Rectal smooth muscle tissue (tissue), 1 donor: ENCODE measurements around the gene SETD3.
A peak's percentile ranks its signal among the peaks of the same experiment; 100 is the strongest.

ENCODE experiments used
- H3K27ac ChIP-seq: one replicate; pipeline ENCODE4 v1.7.0; 2013; ENCODE audit warnings: low read depth, low read length, inconsistent platforms
- H3K27me3 ChIP-seq: one replicate; pipeline ENCODE4 v1.7.0; 2013; ENCODE audit warnings: low read length; ENCODE audit not compliant: control insufficient read depth, insufficient read depth
- H3K36me3 ChIP-seq: one replicate; pipeline ENCODE4 v1.7.0; 2013; ENCODE audit warnings: low read length; ENCODE audit not compliant: control insufficient read depth, insufficient read depth
- H3K4me1 ChIP-seq: one replicate; pipeline ENCODE4 v1.7.0; 2013; ENCODE audit warnings: low read length; ENCODE audit not compliant: control insufficient read depth, insufficient read depth
- H3K4me3 ChIP-seq: one replicate; pipeline ENCODE4 v1.7.0; 2013; ENCODE audit warnings: low read length
- H3K9ac ChIP-seq: one replicate; pipeline ENCODE4 v1.7.0; 2013; ENCODE audit warnings: low read length

SETD3 gene

DNA sequence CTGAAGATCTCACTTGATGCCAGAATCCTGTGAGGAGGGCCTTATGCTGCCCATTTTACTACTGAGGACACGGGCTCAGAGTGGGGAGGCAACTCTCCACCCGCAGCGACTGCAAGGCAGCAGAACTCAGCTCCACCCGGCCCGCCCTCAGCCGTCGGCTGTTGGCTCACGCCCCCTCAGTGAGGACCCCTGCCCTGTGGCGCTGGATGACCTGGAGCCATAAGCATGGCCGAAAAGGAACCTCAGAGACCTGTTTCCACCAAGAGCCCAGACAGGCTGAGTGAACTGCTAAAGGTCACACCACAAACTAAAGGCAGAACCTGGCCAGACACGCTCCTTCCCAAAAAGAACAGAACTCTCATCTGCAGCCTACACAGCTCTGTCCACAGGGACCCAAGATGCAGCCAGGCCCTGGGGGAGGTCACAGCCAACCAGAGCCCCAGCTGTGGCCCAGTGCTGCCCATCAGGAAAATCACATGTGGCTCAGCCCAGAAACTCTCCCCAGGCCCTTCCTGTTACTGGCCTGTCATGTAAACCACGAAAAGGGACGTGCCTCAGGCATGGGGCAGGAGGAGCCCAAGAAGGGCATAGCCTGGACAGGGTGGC lies 33.4 kb upstream of the SETD3 start:
- H3K36me3 ChIP-seq, result peaks cover 11% of the 10 kb centered on the region
- H3K4me3 ChIP-seq, result no peak overlapping the region
- H3K27ac ChIP-seq, result no peak overlapping the region
- H3K9ac ChIP-seq, result no peak overlapping the region
- H3K4me1 ChIP-seq, result peaks cover 12% of the 10 kb centered on the region
- no peaks in the 10 kb centered on the region for H3K27me3 ChIP-seq

DNA sequence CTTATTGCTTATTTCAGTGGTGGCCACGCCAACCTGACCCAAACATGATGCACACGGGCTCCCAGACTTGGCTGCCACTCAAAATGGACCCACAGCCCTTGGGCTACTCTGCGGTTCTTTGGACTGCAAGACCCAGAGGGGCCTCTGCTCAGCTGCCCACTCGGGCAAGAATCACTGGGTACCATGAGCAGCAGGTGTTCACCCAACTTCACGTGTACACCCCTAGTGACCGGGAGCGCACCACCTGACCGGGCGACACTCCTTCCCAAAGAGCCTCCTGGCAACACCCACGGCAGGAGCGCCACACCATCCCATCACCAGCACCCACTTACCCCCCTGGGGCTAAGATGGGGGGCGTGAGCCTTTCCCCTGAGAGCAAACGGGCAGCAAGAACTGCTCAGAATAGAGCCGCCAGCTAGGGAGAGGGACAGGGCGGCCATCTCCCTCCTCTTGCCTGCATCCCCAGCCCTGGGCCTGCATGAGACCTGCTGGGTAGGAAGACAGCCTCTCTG lies 32.6 kb upstream of the SETD3 start:
- Histone ChIP-seq H3K9ac (no peak overlapping the region), H3K4me3 (no peak overlapping the region), H3K27ac (no peak overlapping the region), H3K36me3 (peaks cover 18% of the 10 kb centered on the region), H3K27me3 (no peaks in the 10 kb centered on the region), H3K4me1 (peaks cover 12% of the 10 kb centered on the region)

DNA sequence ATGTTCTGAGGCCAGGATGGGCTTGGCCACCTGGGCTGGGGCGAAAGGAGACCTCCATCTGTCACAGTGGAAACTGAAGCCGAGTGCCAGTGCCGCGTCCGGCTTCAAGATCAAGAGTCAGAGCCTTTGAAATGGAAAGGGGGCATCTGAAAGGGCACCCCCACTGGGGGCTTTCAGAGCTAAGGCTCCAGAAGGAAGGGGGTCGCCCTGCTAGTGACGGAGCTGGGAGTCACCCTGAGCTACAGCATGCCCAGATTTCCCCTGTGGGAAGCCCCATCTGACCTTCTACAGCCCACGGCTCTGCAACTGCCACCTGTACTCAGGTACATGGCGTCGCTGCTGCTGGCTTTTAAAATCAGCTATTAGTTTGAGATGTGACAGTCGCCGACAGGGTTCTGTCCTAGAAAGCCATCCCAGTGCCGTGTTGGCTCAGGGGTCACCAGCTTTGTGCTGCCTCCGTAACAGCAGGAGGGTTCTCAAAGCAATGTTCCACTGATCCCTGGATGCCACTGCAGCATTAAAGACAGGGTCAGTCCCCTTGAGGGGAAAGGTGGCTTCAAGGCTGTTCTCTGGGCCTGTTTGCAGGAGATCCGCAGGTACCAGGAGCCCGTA lies 32.0 kb upstream of the SETD3 start:
- Histone ChIP-seq H3K27me3 (no peaks in the 10 kb centered on the region), H3K9ac (no peak overlapping the region), H3K36me3 (peaks cover 23% of the 10 kb centered on the region), H3K4me1 (peaks cover 12% of the 10 kb centered on the region), H3K4me3 (no peak overlapping the region), H3K27ac (no peak overlapping the region)

DNA sequence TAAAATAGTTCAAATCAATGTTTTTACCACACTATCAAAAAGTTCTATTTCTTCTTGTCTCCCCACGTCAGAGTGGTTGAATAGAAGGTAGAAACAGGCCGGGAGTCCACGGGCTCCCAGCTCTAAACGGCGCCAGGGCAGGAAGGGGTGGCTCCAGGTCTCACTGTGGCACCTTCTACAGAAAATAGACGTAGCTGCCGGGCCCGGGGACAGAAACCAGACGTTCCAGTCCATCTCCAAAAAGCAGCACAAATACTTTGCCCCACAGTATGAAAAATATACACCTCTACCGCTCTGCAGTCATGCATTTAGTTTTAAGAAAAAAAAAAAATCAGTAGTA lies 31.4 kb upstream of the SETD3 start:
- H3K4me1 ChIP-seq, result peaks cover 12% of the 10 kb centered on the region
- H3K9ac ChIP-seq, result no peak overlapping the region
- peaks cover 29% of the 10 kb centered on the region for H3K36me3 ChIP-seq
- no peak overlapping the region for H3K4me3 ChIP-seq
- H3K27me3 ChIP-seq, result no peaks in the 10 kb centered on the region
- peak overlapping the region; percentile 77 for H3K27ac ChIP-seq

DNA sequence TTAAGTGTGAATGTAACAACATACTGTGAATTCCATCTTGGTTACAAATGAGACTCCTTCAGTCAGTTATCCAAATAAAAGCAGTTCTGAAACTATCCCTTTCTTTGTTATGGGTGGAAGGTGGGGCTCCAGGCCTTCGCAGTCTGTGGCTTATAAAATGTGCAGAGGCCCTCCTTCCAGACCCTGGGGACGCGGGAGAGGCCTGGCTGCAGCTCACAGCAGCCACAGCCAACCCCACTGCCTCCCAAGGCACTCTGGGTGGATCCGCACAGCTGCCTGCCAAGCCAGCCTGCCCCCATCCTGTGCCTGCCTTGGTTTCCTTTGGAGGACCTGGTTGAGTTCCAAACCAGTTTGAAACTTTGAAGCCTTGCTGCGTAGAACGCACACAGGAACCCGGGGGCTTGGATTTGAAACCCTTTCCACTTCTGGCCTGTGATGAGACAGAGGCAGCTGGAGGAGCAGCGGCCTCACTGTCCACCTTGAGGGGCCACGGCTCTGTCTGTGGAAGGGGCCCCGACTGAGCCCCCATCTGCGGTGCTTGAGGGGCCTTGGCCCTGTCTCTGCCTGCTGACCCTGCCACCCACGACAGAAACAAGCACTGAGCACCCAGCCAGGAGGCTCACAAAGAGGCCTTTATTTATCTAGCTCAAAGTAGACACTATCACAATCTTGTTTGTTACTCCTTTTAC lies 30.9 kb upstream of the SETD3 start:
- Histone ChIP-seq H3K27ac (peak overlapping the region; percentile 77), H3K27me3 (no peaks in the 10 kb centered on the region), H3K4me1 (peaks cover 12% of the 10 kb centered on the region), H3K36me3 (peaks cover 33% of the 10 kb centered on the region), H3K4me3 (no peak overlapping the region), H3K9ac (no peak overlapping the region)

DNA sequence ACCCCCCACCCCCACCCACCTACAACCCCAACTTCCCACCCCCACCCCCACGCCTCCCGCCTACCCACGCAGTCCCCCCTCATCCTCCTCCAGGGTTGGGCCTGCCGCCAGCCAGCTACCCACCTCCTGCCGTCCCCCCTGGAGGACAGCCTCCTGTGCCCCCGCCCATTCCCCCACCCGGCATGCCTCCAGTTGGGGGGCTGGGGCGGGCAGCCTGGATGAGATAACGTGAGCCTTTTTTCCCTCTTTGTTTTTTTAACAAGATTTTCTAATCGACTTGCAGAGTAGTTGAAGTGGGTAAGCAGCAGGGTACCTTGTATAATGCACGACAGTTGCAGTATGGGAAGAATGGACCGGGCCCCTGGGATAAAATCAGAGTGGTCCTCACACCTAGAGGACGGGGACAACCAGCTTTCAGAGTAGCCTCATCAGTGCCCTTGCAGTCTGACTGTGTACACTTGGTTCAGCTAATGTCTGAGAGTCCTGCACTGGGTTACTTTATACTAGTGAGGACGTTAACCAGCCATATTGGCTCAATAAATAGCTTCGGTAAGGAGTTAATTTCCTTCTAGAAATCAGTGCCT lies 30.0 kb upstream of the SETD3 start:
- Histone ChIP-seq H3K36me3 (peaks cover 42% of the 10 kb centered on the region), H3K27ac (peak overlapping the region; percentile 33), H3K27me3 (no peaks in the 10 kb centered on the region), H3K4me1 (peaks cover 12% of the 10 kb centered on the region), H3K9ac (no peak overlapping the region), H3K4me3 (no peak overlapping the region)

DNA sequence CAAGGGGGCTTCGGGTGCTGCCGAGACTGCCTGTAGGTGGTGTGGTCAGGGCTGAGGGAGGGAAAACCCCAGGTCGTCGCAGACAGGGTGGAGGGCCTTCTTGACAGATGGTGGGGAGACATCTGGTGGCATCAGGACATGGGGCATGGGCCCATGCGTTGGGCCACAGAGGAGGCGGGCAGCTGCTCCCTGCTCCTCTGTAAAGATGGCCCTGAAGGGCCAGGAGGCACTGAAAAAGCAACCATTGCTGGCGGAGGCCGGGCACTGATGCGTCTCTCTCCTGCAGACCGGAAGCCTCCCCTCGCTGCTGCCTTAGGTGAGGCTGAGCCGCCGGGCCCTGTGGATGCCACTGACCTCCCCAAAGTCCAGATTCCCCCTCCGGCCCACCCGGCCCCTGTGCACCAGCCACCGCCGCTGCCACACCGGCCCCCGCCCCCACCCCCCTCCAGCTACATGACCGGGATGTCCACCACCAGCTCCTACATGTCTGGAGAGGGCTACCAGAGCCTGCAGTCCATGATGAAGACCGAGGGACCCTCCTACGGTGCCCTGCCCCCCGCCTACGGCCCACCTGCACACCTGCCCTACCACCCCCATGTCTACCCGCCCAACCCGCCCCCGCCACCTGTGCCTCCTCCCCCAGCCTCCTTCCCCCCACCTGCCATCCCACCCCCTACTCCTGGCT lies 29.4 kb upstream of the SETD3 start:
- H3K36me3 ChIP-seq, result peaks cover 43% of the 10 kb centered on the region
- no peak overlapping the region for H3K4me3 ChIP-seq
- peaks cover 12% of the 10 kb centered on the region for H3K4me1 ChIP-seq
- H3K27me3 ChIP-seq, result no peaks in the 10 kb centered on the region
- no peak overlapping the region for H3K9ac ChIP-seq
- no peak overlapping the region for H3K27ac ChIP-seq

DNA sequence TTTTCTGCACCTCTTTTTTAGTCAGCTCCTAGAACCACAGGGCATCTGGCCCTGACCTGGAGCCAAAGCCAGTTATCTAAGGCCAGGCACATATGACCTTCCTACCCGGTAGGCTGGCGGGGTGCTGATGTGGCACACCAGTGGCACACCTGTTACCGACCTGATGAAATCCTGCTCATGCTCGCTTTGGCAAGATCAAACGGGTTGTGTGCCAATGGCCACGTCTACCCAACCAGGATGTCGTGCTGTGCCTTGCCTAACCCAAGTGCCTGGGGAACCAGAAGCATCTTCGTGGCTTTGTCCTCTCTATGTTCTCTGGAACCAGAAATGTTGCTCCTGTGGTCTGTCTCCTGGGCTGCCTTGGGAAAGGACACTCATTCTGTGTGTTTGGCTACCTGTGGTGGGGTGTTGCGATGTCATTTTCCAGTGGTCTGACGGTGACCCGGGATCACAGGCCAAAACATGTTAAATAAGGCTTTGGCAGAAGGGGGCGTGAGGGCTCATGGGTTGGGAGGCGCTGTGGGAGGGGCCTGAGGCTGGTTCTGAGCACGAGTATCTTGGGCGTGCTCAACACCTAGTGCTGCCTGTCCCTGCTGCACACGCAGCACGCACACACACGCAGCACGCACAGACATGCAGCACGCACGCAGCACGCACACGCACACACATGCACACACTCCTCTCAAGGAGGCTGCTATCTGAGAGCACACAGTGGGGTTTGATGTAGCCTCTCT lies 28.4 kb upstream of the SETD3 start:
- peaks cover 43% of the 10 kb centered on the region for H3K36me3 ChIP-seq

DNA sequence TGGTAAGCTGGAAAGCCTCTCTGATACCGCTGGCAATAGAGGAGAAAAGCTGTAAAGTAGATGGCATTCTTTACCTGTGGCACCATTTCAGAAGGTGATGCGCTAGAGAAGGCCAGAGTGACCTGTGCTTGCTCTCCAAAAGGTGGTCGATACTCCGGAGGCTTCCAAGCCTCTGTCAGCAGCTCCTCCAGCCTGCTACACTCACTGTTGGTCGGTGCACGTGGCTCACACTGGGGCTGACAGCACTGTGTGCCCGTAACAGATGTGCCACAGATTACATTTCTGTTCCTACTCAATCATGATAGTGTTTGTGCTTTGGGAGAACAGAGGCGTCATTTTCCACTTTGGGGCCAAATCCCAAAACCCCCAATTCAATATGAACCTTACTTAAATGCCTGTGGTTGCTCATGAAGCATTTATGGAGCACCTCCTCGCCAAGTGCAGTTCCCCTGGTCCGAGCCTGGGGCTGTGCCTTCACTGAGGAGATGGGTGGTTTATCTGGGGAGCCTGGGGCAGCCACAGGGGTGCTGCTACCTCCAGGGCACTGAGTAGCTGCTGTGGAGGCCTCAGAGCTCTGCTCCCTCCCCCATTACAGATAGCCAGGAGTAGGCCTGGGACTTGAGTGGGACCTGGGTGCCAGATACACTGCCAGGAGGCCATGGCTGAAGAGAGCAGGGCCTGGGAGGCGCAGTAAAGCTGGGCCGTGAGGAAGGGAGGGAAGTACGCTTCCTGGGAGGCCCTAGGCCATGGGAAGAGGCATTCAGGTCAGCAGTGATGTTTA lies 27.4 kb upstream of the SETD3 start:
- Histone ChIP-seq H3K27me3 (no peaks in the 10 kb centered on the region), H3K9ac (no peak overlapping the region), H3K4me1 (peaks cover 12% of the 10 kb centered on the region), H3K36me3 (peaks cover 43% of the 10 kb centered on the region), H3K4me3 (no peak overlapping the region), H3K27ac (no peak overlapping the region)

More for the DNA sequence above, 28.4 kb upstream of the SETD3 start:
- Histone ChIP-seq H3K4me3 (no peak overlapping the region), H3K9ac (no peak overlapping the region), H3K4me1 (peaks cover 12% of the 10 kb centered on the region), H3K27me3 (no peaks in the 10 kb centered on the region), H3K27ac (no peak overlapping the region)

DNA sequence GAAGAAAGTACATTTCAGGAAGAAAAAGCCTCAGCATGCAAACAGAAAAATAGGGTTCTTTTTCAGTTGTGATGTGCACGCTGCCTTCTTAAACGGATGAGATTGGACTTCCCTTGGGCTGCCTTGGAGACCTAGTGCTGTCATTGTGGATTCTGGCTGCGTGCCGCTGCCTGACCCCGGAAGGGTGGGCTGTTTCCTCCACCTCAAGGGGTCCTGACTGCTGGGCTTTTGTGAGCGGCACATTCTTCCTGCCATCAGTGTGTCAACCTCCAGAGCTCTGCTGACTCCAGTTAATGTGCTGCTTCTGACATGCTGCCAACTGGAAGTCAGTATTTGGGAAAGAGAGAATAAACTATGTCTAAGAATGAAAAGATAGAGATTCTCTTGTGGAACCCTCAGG lies 25.6 kb upstream of the SETD3 start:
- no peak overlapping the region for H3K27ac ChIP-seq
- peaks cover 54% of the 10 kb centered on the region for H3K36me3 ChIP-seq
- no peak overlapping the region for H3K9ac ChIP-seq
- H3K4me3 ChIP-seq, result no peak overlapping the region
- peaks cover 5% of the 10 kb centered on the region for H3K4me1 ChIP-seq
- no peaks in the 10 kb centered on the region for H3K27me3 ChIP-seq

DNA sequence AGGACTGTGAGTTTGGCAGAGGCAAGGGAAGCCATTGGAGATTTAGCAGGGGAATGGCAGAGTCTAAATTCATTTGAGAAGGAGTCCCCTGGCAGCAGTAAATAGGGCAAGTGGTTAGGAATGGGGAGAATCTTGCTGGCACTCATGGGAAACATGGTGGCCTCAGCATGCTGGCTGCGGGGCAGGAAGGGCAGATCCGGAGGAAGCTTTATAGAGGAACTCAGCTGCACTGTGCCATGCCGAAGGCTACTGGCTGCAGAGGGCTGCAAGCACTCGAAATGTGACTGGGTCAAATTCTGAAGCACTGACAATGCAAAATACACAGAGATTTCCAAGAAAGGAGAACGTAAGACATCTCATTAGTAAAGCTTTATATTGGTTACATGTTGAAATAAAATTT lies 24.4 kb upstream of the SETD3 start:
- Histone ChIP-seq H3K27ac (no peak overlapping the region), H3K36me3 (peaks cover 60% of the 10 kb centered on the region), H3K4me1 (no peaks in the 10 kb centered on the region), H3K27me3 (no peaks in the 10 kb centered on the region), H3K9ac (no peak overlapping the region), H3K4me3 (no peak overlapping the region)
